GM08714 (cell line): ENCODE results near the gene SLC9A3.

ENCODE experiments used
- H3K4me3 ChIP-seq: fragments of 200-500 bp; sonication (Bioruptor generic); 2 replicates; pipeline ENCODE4 v1.5.1; 2014; ENCODE audit warnings: mild to moderate bottlenecking, low read length, inconsistent platforms
- ZNF274 ChIP-seq: IDR thresholded peaks from 2 replicates; pipeline ENCODE4 v1.6.1; 2012; ENCODE audit warnings: mild to moderate bottlenecking, low read depth, low read length

SLC9A3 gene

DNA sequence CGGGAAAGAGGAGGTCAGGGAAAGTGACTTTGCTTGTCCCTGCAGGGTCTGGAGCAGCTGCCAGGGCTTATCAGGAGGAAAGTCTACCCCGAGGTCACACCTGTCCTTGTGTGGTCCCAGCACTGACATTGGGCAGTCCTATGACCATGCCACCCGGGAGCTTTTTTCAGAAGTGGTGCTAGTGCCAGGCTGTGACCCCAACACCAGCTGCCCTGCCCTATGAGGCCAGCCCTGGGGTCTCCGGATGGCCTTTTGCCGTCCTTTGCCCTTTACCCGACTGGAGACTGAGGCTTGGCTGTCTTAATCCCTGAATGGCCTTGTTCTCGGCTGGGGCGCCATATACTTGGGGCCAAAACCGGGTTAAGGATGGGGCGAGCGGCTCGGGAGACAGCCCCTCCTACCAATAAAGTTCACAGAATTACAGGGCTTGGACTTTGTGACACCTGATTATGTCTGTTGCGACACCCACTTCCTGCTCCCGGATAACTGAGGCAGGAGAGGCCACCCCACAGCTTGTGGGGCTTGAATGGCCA, 22.2 kb upstream of the SLC9A3 start:
- no peak overlapping the region for H3K4me3 ChIP-seq
- TF ChIP-seq ZNF274: no peak

- H3K4me3 ChIP-seq: no peak overlapping the region
- no peak for TF ChIP-seq ZNF274
Measured at GRCh38 chr5:545641-546375, 21.6 kb upstream of the SLC9A3 start.

- no peak overlapping the region for H3K4me3 ChIP-seq
- TF ChIP-seq ZNF274: no peak
Measured at GRCh38 chr5:544675-545355, 20.6 kb upstream of the SLC9A3 start.

DNA sequence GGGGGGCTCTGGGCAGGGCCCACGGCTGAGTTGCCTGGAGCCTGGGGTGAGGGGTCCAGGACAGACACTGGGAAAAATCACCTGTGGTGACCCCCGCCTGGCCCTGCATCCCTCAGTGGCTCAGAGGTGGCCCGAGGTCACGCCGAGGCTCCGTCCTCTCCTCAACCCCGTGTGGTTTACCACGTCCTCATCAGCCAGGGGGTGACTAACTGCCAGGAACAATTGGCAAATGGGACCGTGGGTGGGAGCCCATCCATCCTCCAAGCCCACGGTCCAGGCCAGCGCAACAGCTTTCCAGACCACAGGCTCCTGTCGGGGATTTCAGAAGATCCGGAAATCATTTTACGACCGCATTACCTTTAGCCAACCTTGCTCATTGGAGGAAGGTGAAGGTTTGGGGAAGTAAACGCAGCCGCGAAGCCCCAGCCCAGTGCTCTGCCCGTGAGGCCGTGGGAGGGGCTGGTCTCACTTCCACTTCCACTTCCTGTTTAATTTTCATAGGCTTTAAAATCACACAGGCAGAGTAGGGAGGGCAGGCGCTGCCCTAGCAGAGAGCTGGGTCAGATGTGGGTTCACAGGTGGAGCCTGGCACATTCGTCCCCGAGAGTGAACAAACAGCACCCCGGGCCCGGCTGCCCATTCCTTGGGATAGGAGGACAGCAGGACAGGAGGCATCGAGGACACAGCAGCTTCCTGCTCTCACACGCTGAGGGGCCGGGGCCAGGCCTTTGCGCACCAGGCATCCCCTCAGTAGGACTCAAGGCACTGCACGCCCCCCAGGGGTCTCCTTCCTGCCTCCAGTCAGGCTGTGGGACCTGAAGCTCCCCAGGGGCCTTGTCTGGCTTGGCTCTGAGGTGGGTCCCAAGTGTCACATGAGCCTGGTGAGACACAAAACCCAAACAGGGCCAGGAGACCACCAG, 19.8 kb upstream of the SLC9A3 start:
- no peak for TF ChIP-seq ZNF274
- H3K4me3 ChIP-seq: no peak overlapping the region

GRCh38 chr5:543351-543750, 19.1 kb upstream of the SLC9A3 start:
- TF ChIP-seq ZNF274: no peak
- H3K4me3 ChIP-seq: no peak overlapping the region

GRCh38 chr5:542319-543311, 18.4 kb upstream of the SLC9A3 start:
- no peak for TF ChIP-seq ZNF274
- no peak overlapping the region for H3K4me3 ChIP-seq

DNA sequence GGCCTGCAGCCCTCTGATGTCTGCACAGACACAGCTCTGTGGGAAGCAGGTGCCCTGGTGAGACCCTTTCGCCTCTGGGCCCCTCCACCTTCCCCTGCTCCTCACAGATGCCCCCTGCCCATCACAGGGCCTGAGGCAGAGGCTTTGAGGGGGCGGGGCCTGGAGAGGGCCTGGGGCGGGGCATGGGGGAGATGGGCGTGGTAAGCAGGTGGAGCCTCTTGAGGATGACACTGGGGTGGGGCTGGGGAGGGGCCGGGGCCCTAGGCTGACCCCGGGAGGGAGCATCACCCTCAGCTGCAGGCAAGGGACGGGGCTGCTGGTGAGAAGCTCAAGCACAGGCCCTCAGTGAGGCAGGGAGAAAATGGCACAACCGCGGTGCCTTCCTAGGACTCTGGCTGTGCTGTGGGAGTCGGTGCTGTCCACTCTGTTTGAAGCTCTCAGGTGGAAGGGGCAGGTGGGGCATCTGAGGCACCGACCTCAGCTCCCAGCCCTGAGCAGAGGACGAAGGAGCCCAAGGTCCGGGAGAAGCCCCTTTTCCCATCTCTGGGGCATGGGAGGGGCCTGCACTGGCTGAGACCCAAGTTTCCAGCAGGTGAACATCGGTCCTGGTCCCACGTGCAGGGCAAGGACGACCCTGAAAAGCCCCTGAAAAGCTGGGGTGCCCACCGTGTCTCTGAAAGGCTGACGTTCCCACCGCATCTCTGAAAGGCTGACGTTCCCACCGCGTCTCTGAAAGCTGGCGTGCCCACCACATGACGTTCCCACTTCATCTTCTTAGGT, 17.5 kb upstream of the SLC9A3 start:
- no peak overlapping the region for H3K4me3 ChIP-seq
- TF ChIP-seq ZNF274: no peak

DNA sequence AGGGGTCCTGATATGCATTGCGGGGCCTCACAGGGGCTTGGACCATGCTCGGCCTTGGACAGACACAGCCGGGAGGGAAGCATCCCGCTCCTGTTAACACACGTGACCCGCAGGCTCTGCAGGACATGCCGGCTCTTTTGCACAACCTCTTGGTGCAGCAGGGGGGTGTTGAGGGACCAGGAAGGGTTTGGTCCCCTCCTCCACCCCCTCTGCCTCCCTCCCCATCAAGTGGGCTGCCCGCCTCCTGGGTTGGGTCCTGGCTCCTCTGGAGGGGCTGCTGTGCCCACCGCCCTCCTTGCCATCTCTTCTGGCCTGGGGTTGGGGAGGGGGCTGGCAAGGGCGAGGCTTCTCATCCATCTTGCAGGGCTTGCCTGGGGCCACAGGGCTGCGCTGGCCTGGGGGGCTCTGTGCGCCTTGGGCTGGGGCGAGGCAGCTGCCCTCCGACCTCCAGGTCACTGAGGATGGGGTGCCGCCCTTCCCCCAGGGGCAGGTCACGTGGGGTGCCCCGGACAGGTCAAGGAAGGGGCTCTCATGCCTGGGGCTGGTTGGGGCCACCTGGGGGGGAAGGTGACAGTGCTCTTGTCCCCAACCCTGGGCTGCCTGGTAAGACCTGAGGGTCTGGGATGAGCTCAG, 16.8 kb upstream of the SLC9A3 start:
- TF ChIP-seq ZNF274: no peak
- H3K4me3 ChIP-seq: no peak overlapping the region

- no peak for TF ChIP-seq ZNF274
- no peak overlapping the region for H3K4me3 ChIP-seq
Measured at GRCh38 chr5:540071-540905, 16.0 kb upstream of the SLC9A3 start.

DNA sequence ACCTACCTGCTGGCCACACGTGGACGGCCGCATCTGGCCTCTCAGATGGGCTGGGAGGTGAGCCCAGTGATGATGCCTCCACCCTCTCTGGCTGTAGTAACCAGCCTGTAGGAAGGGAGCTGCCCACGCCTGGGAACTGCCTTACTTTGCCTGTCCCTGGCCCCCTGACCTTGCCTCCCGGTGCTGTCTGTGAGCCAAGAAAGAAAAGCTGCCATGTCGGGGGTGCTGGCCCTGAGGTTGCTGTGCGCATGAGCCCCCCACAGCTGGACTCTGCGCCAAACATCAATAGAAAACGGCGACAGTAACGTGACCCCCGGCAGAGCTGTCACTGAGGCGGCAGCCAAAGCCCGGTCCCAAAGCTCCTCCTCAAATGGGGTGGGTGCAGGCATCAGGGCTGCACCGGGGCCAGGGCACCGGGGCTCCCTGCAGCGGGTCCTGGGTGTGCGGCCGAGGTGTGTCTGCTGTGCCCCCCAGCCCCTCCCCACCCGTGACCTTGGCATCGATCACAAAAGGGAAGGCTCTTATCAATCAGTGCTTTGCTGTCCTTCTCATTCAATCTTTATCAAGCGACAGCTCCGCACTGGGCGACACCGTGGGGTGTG, 15.3 kb upstream of the SLC9A3 start:
- H3K4me3 ChIP-seq: no peak overlapping the region
- TF ChIP-seq ZNF274: no peak
